ENCODE results near the gene SLX4IP.
"Not testable (repeated sequence)": the region's sequence is repeated elsewhere in the genome, so short reads cannot be mapped to it uniquely, and the experiment has no call there.

Gene SLX4IP

DNA sequence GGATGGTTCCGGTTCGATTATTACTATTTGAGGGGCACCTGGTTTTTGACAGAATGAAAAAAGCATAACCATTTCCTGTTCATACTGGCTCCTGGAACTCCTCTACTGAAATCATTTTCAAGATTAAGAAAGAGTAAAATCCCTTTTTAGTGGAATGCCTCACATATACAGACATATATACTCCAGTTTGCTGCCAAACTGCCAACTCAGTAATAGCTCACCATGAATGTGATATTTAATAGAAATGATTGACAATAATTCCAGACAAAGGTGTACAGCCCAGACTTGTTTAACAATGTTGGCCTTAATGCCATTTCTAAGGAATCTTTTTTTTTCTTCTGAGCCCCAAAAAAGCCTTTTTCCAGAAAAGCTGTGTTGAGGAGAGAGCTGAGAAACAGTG, 145.6 kb downstream of the SLX4IP start:
- DNase-seq = no peak

GRCh38 chr20:10581823-10582222, 146.7 kb downstream of the SLX4IP start:
- no peak for DNase-seq

GRCh38 chr20:10584371-10584770, 149.3 kb downstream of the SLX4IP start:
- no peak for DNase-seq

- no peak for DNase-seq
These were observed 150.2 kb downstream of the SLX4IP start for GRCh38 chr20:10585308-10585707.

GRCh38 chr20:10586296-10586695, 151.2 kb downstream of the SLX4IP start:
- no peak for DNase-seq

- DNase-seq = not testable (repeated sequence)
These were observed 155.3 kb downstream of the SLX4IP start for GRCh38 chr20:10590446-10590845.

GRCh38 chr20:10590950-10591671, 156.0 kb downstream of the SLX4IP start:
- no peak for DNase-seq

DNA sequence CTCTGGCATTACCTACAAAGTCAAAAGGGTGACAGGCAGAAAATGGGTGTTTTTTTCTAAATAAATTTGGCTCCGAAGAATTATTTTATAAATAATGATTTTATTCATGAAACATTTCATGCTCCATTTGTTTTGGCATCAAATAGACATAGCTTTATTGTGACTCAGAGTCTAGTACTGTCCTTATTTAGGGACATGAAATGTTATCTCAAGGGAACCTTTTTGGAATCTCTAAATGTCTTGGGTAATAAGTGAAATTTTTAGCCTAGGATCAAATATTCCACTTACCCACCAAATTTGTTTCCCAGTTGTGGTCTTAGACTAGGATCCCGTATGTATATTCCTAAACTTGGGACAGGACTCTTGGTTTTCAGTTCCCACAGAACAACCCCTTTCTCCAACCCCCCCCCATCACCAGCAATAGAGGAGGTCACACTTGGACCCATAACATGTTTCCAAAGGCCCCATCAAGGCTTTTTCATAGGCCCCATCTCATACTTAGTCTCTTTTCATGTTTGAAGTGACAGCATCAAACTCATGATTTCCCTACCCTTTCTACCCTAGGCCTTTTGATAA, 156.9 kb downstream of the SLX4IP start:
- no peak for DNase-seq

- no peak for DNase-seq
These were observed 159.3 kb downstream of the SLX4IP start for GRCh38 chr20:10594296-10594868.

DNA sequence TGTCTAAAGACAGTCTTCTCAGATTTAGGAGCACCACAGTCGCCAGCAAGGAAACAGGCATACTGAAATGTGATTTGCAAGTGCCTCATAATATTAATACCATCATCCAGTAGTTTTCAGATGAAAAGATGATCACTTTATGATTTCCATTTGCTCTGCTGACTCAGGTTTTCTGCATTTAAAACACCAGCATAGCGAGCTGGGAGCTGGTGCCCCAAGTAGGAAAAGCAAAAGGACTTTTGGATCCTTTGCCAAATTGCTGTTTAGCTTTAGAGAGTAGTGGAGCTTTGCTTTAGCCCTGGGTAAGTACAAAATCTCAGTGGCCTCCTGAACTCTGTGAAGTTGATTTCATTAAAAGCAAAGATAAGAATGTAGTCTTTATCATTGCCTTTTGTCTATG, 160.2 kb downstream of the SLX4IP start:
- no peak for DNase-seq

DNA sequence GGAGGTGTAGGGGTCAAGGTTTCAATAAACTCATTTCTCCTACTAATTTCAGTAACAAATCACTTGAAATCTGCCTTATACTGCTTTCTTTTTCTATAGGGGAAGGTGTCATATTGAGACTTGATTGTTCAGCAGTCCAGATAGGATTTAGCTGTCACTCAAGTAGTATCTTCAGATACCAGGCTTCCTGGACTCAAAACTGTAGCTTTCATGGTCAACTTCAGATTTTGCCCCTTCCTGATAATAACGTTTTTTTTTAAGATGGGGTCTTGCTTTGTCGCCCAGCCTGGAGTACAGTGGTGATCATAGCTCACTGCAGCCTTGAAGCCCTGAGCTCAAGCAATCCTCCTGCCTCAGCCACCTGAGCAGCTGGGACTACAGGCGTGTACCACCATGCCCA, 160.9 kb downstream of the SLX4IP start:
- DNase-seq = no peak

GRCh38 chr20:10596710-10597121, 161.6 kb downstream of the SLX4IP start:
- DNase-seq = no peak

DNA sequence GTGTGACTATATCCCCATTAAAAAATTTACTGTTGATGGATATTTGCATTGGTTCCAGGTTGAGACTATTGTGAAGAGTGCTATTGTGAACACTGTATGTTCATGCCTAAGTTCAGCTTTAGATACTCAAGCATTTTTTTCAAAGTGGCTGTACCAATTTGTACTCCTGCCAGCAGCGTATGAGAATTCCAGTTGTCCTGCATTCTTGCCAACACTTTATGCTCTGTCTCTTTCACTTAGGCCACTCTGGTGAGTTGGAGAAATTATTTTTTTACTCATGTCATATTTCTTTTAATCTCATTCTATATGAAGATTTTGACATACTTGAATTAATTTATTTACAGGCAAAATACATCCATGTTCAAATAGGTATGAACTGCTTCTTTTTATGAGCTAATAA, 162.5 kb downstream of the SLX4IP start:
- no peak for DNase-seq

- DNase-seq = no peak
These were observed 167.2 kb downstream of the SLX4IP start for GRCh38 chr20:10602221-10602871.

DNA sequence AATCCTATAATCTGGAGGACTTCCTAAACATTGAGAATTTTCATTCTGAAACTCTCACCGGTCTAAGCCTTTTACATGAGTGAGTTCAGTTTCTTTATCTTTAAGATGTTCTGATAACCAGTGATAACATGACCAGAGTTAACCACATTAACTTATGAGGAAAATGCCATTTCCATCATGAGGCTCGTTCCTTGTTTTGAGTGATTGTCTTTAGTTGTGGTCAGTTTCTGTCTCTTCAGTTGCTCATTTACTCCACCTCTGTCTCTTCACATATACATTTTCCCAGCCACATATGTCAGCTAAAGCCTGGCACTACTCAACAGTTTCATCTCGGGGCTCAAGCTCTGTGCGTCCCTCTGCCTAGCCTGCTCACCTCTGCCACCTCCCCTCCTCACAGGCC, 168.3 kb downstream of the SLX4IP start:
- DNase-seq = no peak

- DNase-seq = no peak
These were observed 169.1 kb downstream of the SLX4IP start for GRCh38 chr20:10603971-10604864.

- DNase-seq = no peak
These were observed 169.8 kb downstream of the SLX4IP start for GRCh38 chr20:10604865-10605440.

GRCh38 chr20:10605547-10606195, 170.6 kb downstream of the SLX4IP start:
- DNase-seq = no peak

DNA sequence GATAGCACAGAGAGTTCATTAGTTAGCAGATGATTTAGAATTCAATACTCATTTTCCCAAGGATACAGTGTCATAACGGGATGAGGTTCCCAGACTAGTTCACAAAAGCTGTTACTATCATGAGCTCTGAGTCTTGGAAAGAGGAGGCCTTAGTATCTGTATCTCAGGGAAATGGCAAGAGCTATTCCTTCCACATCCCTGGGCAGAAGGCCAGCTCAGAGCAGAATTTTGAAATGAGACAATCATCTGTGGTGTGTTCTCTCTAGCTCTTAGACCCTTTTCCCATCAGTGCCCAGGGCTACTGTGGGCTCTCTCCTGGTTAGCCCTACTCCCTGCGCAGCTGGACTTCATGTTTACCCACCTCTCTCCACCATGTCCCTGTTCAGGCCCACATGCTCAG, 174.2 kb downstream of the SLX4IP start:
- DNase-seq = no peak

DNA sequence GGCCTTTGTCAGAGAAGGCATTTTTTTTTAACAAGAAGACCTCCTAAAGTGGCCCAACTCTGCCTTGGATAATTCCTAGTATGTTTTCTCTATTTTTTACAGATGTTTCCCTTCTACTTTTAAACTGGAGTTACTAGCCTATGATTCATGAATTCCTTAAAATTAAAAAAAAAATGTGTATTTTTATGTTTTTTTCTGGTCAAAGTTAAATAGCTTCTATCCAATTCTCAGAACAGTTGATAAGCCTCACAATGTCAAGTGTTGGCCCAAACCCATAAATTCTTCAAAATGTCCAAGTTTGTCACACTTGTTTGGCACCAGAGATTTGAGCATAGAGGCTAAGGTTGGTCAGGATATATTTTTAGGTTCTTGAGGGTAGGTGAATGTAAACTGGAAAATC, 174.7 kb downstream of the SLX4IP start:
- DNase-seq = no peak

DNA sequence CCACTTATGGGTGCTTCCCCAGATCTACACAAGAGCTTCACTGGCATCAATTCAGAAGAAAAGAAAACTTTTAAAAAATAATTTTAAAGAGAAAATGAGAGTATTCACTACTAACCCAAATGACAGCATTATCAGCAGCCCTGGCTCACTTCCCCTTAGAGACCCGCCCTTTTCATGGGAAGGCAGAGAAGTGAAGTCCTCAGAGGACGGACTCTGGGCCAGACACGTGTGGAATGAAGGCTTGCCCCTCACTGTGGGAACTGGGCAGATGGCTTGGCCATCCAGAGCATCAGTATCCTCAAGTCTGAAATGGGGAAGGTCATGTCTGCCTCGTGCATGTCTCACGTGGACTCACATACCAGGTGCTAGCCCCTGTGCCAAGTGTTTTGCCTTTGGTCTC, 175.1 kb downstream of the SLX4IP start:
- DNase-seq = no peak

DNA sequence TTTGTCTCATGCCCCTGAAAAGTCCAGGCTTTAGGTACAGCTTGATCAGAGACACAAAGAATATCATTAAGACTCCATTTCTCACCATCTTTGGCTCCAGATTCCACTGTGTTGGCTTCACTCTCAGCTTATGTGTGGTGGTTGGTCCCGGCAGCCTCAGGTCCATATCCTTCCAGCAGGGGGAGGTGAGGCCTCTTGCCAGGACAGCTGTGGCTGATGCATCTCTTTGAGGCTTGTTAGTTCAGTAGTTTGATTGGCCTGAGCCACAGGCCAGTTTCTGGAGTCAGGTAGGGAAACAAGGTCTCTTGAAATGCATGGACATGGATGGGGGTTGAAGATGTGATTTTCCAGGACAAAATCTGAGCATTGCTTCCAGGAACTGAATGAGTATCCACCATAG, 176.3 kb downstream of the SLX4IP start:
- no peak for DNase-seq
